ENCODE data around the gene SLC9A9.

Gene SLC9A9

GRCh38 chr3:143661677-143662076 lies 186.6 kb downstream of the SLC9A9 start:
- TF ChIP-seq CTCF (IDR thresholded peaks at IDR 0.05; ENCODE audit: extremely low read depth, missing control alignments), result no peak
- DNase-seq (ENCODE audit: low spot score), result no peak

- TF ChIP-seq CTCF (IDR thresholded peaks at IDR 0.05; ENCODE audit: extremely low read depth, missing control alignments), result no peak
- DNase-seq (ENCODE audit: low spot score), result no peak
These were observed 189.4 kb downstream of the SLC9A9 start for GRCh38 chr3:143658861-143659260.

- DNase-seq (ENCODE audit: low spot score), result no peak
- no peak for TF ChIP-seq CTCF (IDR thresholded peaks at IDR 0.05; ENCODE audit: extremely low read depth, missing control alignments)
These were observed 190.2 kb downstream of the SLC9A9 start for GRCh38 chr3:143658116-143658515.

- DNase-seq (ENCODE audit: low spot score), result no peak
- no peak for TF ChIP-seq CTCF (IDR thresholded peaks at IDR 0.05; ENCODE audit: extremely low read depth, missing control alignments)
These were observed 190.9 kb downstream of the SLC9A9 start for GRCh38 chr3:143657391-143657790.

- no peak for TF ChIP-seq CTCF (IDR thresholded peaks at IDR 0.05; ENCODE audit: extremely low read depth, missing control alignments)
- no peak for DNase-seq (ENCODE audit: low spot score)
These were observed 193.4 kb downstream of the SLC9A9 start for GRCh38 chr3:143654906-143655305.

GRCh38 chr3:143653935-143654334 lies 194.3 kb downstream of the SLC9A9 start:
- TF ChIP-seq CTCF (IDR thresholded peaks at IDR 0.05; ENCODE audit: extremely low read depth, missing control alignments), result no peak

GRCh38 chr3:143653493-143653892 lies 194.8 kb downstream of the SLC9A9 start:
- DNase-seq (ENCODE audit: low spot score), result no peak
- no peak for TF ChIP-seq CTCF (IDR thresholded peaks at IDR 0.05; ENCODE audit: extremely low read depth, missing control alignments)

More at GRCh38 chr3:143653935-143654334, 194.3 kb downstream of the SLC9A9 start:
- no peak for DNase-seq (ENCODE audit: low spot score)

Measured in GM20000 (cell line).